Measurements from ENCODE around the gene DCAF11.
A peak's percentile ranks its signal among the peaks of the same experiment; 100 is the strongest.

DCAF11 gene

GRCh38 chr14:24092505-24093206 lies 21.9 kb upstream of the DCAF11 start:
- no peaks in the 10 kb centered on the region for H3K36me3 ChIP-seq
- no peak overlapping the region for H3K4me3 ChIP-seq
- H3K9me3 ChIP-seq = no peaks in the 10 kb centered on the region
- intact Hi-C loops (cut with DNase I; ENCODE audit: low total_unique reads) = loop anchor here (5.0 kb wide), 1 partner anchor 35 kb away; no protein-coding TSS in a partner anchor
- H3K27me3 ChIP-seq = no peaks in the 10 kb centered on the region
- H3K27ac ChIP-seq = peak overlapping the region; percentile 97 to 99
- DNase-seq = peak in 1 of 2 donors; percentile 54
- no peak for TF ChIP-seq CTCF (IDR thresholded peaks at IDR 0.05)
- peaks cover 0 to 23% (median 19%) of the 10 kb centered on the region in 4 donors for H3K4me1 ChIP-seq

DNA sequence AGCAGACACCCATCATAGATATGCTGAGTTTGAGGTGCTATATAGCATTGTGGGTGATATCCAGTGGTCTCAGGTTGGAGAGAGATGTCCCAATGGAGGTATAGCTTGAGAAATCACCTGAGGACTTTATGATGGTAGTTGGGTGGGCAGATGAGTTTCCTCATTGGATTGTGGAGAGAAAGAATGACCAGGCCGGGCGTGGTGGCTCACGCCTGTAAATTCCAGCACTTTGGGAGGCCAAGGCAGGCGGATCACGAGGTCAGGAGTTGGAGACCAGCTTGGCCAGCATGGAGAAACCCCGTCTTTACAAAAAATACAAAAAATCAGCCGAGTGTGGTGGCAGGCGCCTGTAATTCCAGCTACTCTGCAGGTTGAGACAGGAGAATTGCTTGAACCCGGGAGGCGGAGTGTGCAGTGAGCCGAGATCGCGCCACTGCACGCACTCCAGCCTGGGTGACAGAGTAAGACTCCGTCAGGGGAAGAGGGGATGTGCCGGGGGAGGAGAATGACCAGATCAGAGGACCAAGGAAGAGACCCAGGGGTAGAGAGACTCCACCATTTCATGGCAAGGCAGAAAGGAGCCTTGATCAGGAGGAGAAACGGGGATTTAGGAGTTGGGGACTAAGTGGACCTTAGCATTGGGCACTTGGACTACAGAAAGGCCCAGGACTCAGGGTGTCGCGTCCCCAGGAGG lies 21.2 kb upstream of the DCAF11 start:
- intact Hi-C loops (cut with DNase I; ENCODE audit: low total_unique reads) = loop anchor here (5.0 kb wide), 1 partner anchor 36 kb away; no protein-coding TSS in a partner anchor

DNA sequence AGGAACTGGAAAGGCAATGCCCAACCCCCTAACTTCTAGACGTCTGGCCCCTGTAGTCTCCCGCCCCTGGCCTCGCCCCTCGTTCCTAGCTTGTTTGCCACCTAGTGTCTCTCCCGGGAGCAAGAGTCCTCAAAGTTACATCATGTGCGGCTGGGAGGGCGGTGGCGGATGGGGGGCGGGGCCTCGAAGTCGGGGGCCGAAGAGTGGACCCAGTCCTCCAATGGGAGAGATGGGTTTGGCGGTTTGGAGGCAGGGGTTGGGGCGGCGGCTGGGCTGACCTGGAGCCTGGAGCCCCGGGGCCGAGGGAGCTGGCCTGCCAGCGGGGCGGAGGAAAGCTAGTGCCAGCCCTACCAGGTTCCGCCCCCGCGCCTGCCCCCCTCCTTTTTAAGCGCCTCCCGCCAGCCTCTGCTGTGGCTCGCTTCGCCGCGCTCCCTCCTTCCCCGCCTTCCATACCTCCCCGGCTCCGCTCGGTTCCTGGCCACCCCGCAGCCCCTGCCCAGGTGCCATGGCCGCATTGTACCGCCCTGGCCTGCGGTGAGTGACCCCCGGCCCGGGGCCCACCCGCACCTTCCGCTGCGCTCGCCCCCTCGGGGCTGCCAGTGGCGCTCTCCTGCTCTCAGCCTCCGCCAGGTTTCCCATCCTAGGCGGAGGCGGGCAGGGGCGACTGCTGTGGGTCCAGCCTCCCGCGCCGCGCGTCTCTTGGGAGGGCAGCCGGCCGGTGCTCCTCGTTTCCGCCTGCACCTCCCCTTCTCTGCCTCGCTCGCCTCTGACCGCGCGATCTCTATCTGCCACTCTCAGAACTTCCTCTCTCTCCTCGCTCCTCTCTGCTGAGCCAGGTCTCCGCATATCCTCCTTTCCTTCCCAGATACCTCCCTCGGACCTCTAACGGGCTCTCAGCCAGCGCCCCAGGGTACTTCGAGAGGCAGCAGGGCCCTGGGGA lies 20.4 kb upstream of the DCAF11 start, which contains the start of gene PCK2:
Gene PCK2 (plus strand): TSS at position 411 of the 940 bp plus-strand sequence. CDS start 95 bp downstream, at position 506.
- peak; percentile 96 to 98 for DNase-seq
- TF ChIP-seq CTCF (IDR thresholded peaks at IDR 0.05) = peak in 1 of 2 experiments; percentile 27
- Histone ChIP-seq H3K4me3 (peak within 1 kb of the TSS; percentile 91 to 94), H3K36me3 (peaks cover 0 to 13% (median 13%) of the 10 kb centered on the region in 3 donors), H3K4me1 (peaks cover 0 to 23% (median 19%) of the 10 kb centered on the region in 4 donors), H3K9me3 (no peaks in the 10 kb centered on the region), H3K27me3 (no peaks in the 10 kb centered on the region), H3K27ac (peak within 1 kb of the TSS; percentile 97 to 99)
- intact Hi-C loops (cut with DNase I; ENCODE audit: low total_unique reads) = loop anchor here (5.0 kb wide), 1 partner anchor 37 kb away; no protein-coding TSS in a partner anchor

More for the DNA sequence above, 21.2 kb upstream of the DCAF11 start:
- H3K27me3 ChIP-seq = no peaks in the 10 kb centered on the region
- H3K4me1 ChIP-seq = peaks cover 0 to 23% (median 19%) of the 10 kb centered on the region in 4 donors
- DNase-seq = no peak
- peak overlapping the region; percentile 91 to 94 for H3K4me3 ChIP-seq
- no peak for TF ChIP-seq CTCF (IDR thresholded peaks at IDR 0.05)
- no peaks in the 10 kb centered on the region for H3K9me3 ChIP-seq
- peak overlapping the region; percentile 97 to 99 for H3K27ac ChIP-seq
- H3K36me3 ChIP-seq = peaks cover 0 to 5% (median 5%) of the 10 kb centered on the region in 3 donors

- no peak for DNase-seq
- Histone ChIP-seq H3K36me3 (peaks cover 0 to 20% (median 20%) of the 10 kb centered on the region in 3 donors), H3K27ac (peak overlapping the region; percentile 97 to 99), H3K9me3 (no peaks in the 10 kb centered on the region), H3K27me3 (no peaks in the 10 kb centered on the region), H3K4me3 (peak overlapping the region; percentile 91 to 94), H3K4me1 (peaks cover 0 to 23% (median 19%) of the 10 kb centered on the region in 4 donors)
- intact Hi-C loops (cut with DNase I; ENCODE audit: low total_unique reads) = loop anchor here (5.0 kb wide), 1 partner anchor 38 kb away; no protein-coding TSS in a partner anchor
- no peak for TF ChIP-seq CTCF (IDR thresholded peaks at IDR 0.05)
Measured at GRCh38 chr14:24094841-24095270, 19.7 kb upstream of the DCAF11 start.
